WTC11 (cell line): Measurements from ENCODE around the gene GABRG3. TPM values are rescaled to one million over a fixed set of nuclear protein-coding genes. Genes with fewer than 3 reads are reported as not detected.

ENCODE experiments used
- ATAC-seq: fragments of 200-7000 bp; cut with Tn5 transposase; 2 replicates; pipeline ENCODE4 v1.10.0; 2021; ENCODE audit warnings: mild to moderate bottlenecking, moderate library complexity
- CTCF ChIA-PET: fragments of 300-600 bp; sonication (Branson Sonifier 250); formaldehyde crosslinking; loops from one replicate; lab custom pipeline; 2021; ENCODE audit warnings: antibody characterized with exemption; lab: Charles Lee
- POLR2A ChIA-PET: fragments of 350-600 bp; sonication (Branson Sonifier 250); formaldehyde crosslinking; loops from one replicate; lab custom pipeline; 2021; ENCODE audit warnings: antibody characterized with exemption; lab: Charles Lee
- DNase-seq: peaks from one replicate; pipeline ENCODE4 v3.0.0; 2021; ENCODE audit warnings: low spot score
- H3K27ac Mint-ChIP-seq: 2 replicates; pipeline ENCODE4 v1.8.0; 2021; ENCODE audit warnings: mixed read lengths
- H3K27me3 Mint-ChIP-seq: 2 replicates; pipeline ENCODE4 v1.8.0; 2021; ENCODE audit warnings: low read depth, mild to moderate bottlenecking, moderate library complexity, mixed read lengths
- H3K36me3 Mint-ChIP-seq: 2 replicates; pipeline ENCODE4 v1.8.0; 2021; ENCODE audit warnings: mixed read lengths
- H3K4me1 Mint-ChIP-seq: 2 replicates; pipeline ENCODE4 v1.8.0; 2022; ENCODE audit warnings: mixed read lengths
- H3K4me3 Mint-ChIP-seq: 2 replicates; pipeline ENCODE4 v1.8.0; 2021; ENCODE audit warnings: mild to moderate bottlenecking, moderate library complexity, mixed read lengths
- H3K9me3 Mint-ChIP-seq: 2 replicates; pipeline ENCODE4 v1.8.0; 2021; ENCODE audit warnings: mixed read lengths
- ARID4B ChIP-seq: sonication (generic); formaldehyde crosslinking; IDR thresholded peaks from 2 replicates; pipeline ENCODE4 v1.8.0; 2023; ENCODE audit warnings: missing genetic modification reagents, mild to moderate bottlenecking, borderline replicate concordance
- ATF6 ChIP-seq: sonication (generic); formaldehyde crosslinking; IDR thresholded peaks from 2 replicates; pipeline ENCODE4 v1.8.1; 2023; ENCODE audit warnings: mild to moderate bottlenecking, missing genetic modification reagents
- CREB1 ChIP-seq: sonication (generic); formaldehyde crosslinking; IDR thresholded peaks from 2 replicates; pipeline ENCODE4 v1.8.0; 2023; ENCODE audit warnings: mild to moderate bottlenecking, missing genetic modification reagents
- ERG ChIP-seq: fragments of 250-450 bp; sonication (Bioruptor Pico); IDR thresholded peaks from 2 replicates; pipeline ENCODE4 v1.8.0; 2021; ENCODE audit warnings: mild to moderate bottlenecking
- FOXJ3 ChIP-seq: sonication (generic); formaldehyde crosslinking; IDR thresholded peaks from 2 replicates; pipeline ENCODE4 v1.9.0; 2021; ENCODE audit warnings: missing genetic modification reagents, mild to moderate bottlenecking, borderline replicate concordance
- FOXK1 ChIP-seq: sonication (generic); formaldehyde crosslinking; IDR thresholded peaks from 2 replicates; pipeline ENCODE4 v1.8.0; 2022; ENCODE audit warnings: mild to moderate bottlenecking, moderate library complexity, missing genetic modification reagents
- FOXP1 ChIP-seq: sonication (generic); formaldehyde crosslinking; IDR thresholded peaks from 2 replicates; pipeline ENCODE4 v1.8.0; 2022; ENCODE audit warnings: missing genetic modification reagents, mild to moderate bottlenecking, moderate library complexity, borderline replicate concordance
- FOXP4 ChIP-seq: sonication (generic); formaldehyde crosslinking; IDR thresholded peaks from 2 replicates; pipeline ENCODE4 v1.8.0; 2022; ENCODE audit warnings: mild to moderate bottlenecking, missing genetic modification reagents
- IRF1 ChIP-seq: sonication (generic); formaldehyde crosslinking; IDR thresholded peaks from 2 replicates; pipeline ENCODE4 v1.8.0; 2023; ENCODE audit warnings: missing genetic modification reagents
- JAZF1 ChIP-seq: fragments of 250-450 bp; sonication (Bioruptor Pico); IDR thresholded peaks from 2 replicates; pipeline ENCODE4 v1.9.0; 2021; ENCODE audit warnings: moderate library complexity, mild to moderate bottlenecking, inconsistent platforms
- NFYB ChIP-seq: sonication (generic); formaldehyde crosslinking; conservative IDR thresholded peaks from 2 replicates; pipeline ENCODE4 v1.8.0; 2022; ENCODE audit warnings: low read depth, missing genetic modification reagents
- PRDM15 ChIP-seq: sonication (generic); formaldehyde crosslinking; IDR thresholded peaks from 2 replicates; pipeline ENCODE4 v1.8.0; 2022; ENCODE audit warnings: missing genetic modification reagents
- PREB ChIP-seq: sonication (generic); formaldehyde crosslinking; IDR thresholded peaks from 2 replicates; pipeline ENCODE4 v1.8.1; 2022; ENCODE audit warnings: mild to moderate bottlenecking, missing genetic modification reagents, moderate library complexity, borderline replicate concordance
- TP53 ChIP-seq: sonication (generic); formaldehyde crosslinking; IDR thresholded peaks from 2 replicates; pipeline ENCODE4 v1.8.1; 2023; ENCODE audit warnings: mild to moderate bottlenecking, missing genetic modification reagents
- USF2 ChIP-seq: sonication (generic); formaldehyde crosslinking; IDR thresholded peaks from 2 replicates; pipeline ENCODE4 v1.8.1; 2023; ENCODE audit warnings: mild to moderate bottlenecking, missing genetic modification reagents, moderate library complexity
- ZMAT4 ChIP-seq: fragments of 250-450 bp; sonication (Bioruptor Pico); IDR thresholded peaks from 2 replicates; pipeline ENCODE4 v1.9.0; 2021; ENCODE audit warnings: mild to moderate bottlenecking
- ZNF219 ChIP-seq: sonication (generic); formaldehyde crosslinking; IDR thresholded peaks from 2 replicates; pipeline ENCODE4 v1.8.0; 2023; ENCODE audit warnings: missing genetic modification reagents, mild to moderate bottlenecking, borderline replicate concordance
- ZNF416 ChIP-seq: fragments of 250-450 bp; sonication (Bioruptor Pico); IDR thresholded peaks from 2 replicates; pipeline ENCODE4 v1.9.0; 2021; ENCODE audit warnings: mild to moderate bottlenecking, inconsistent platforms
- total RNA-seq: library from RNA; stranded (reverse); gene quantifications from 3 replicates; pipeline ENCODE4 v1.2.3, GENCODE V29; 2021

The GABRG3 gene
- total RNA-seq, 1 experiment from 2014 or later: 0.72 TPM

- POLR2A ChIA-PET: interaction anchor here (0.6 kb wide), 1 partner anchor 306 kb away, joined by 3 read pairs; no protein-coding TSS in a partner anchor
- DNase-seq (peak; percentile 75), ATAC-seq (peak; percentile 64)
- Mint-ChIP-seq H3K27ac (no peak overlapping the region), H3K9me3 (no peaks in the 10 kb centered on the region), H3K36me3 (no peaks in the 10 kb centered on the region), H3K4me1 (peaks cover 7% of the 10 kb centered on the region), H3K4me3 (peak overlapping the region; percentile 77), H3K27me3 (peaks cover 60% of the 10 kb centered on the region)
- CTCF ChIA-PET: interaction anchor here (0.6 to 1.3 kb wide), 7 partner anchors 14 to 1082 kb away, joined by 3 to 12 read pairs (median 3); no protein-coding TSS in a partner anchor
- TF ChIP-seq USF2 (CRISPR knock-in tag) (no peak), FOXJ3 (CRISPR knock-in tag) (no peak), FOXP1 (0 out of 2 replicates have a peak, but pooled peaks have one; percentile 17), ZNF416 (CRISPR knock-in tag) (no peak), JAZF1 (CRISPR knock-in tag) (no peak), ARID4B (0 out of 2 replicates have a peak, but pooled peaks have one; percentile 26), FOXP4 (CRISPR knock-in tag) (no peak), CREB1 (CRISPR knock-in tag) (no peak), ATF6 (CRISPR knock-in tag) (no peak), FOXK1 (CRISPR knock-in tag) (no peak), PREB (no peak), TP53 (CRISPR knock-in tag) (0 out of 2 replicates have a peak, but pooled peaks have one; percentile 41), IRF1 (CRISPR knock-in tag) (no peak), ERG (no peak), PRDM15 (CRISPR knock-in tag) (peak; percentile 87), NFYB (CRISPR knock-in tag) (no peak), ZNF219 (no peak), ZMAT4 (CRISPR knock-in tag) (no peak)
These were observed 3.2 kb upstream of the GABRG3 start for GRCh38 chr15:26967719-26968269.
